Activated CD4-positive, alpha-beta T cell treated with anti-CD3 and anti-CD28 coated beads, Interleukin-2, amount 10 ng/mL, durations not matched to agents 7 days and 5 days (primary cell): ENCODE results near the gene ISG15. TPM values are rescaled to one million over a fixed set of nuclear protein-coding genes. Genes with fewer than 3 reads are reported as not detected.
"Not testable (repeated sequence)": the region's sequence is repeated elsewhere in the genome, so short reads cannot be mapped to it uniquely, and the experiment has no call there.

Source experiments
- CTCF ChIA-PET: fragments of 350-600 bp; sonication (Branson Sonifier 250); formaldehyde crosslinking; loops from one replicate; lab custom pipeline; 2021; ENCODE audit warnings: antibody characterized with exemption; lab: Charles Lee
- POLR2A ChIA-PET: fragments of 350-600 bp; sonication (Branson Sonifier 250); formaldehyde crosslinking; loops from one replicate; lab custom pipeline; 2021; ENCODE audit warnings: antibody characterized with exemption; lab: Charles Lee
- DNase-seq: peaks from one replicate; pipeline ENCODE4 v3.0.0-alpha.2; 2020
- H3K27ac Mint-ChIP-seq: one replicate; pipeline ENCODE4 v1.8.0; 2021; ENCODE audit warnings: mild to moderate bottlenecking, moderate library complexity, mixed read lengths
- H3K27me3 Mint-ChIP-seq: one replicate; pipeline ENCODE4 v1.8.0; 2021; ENCODE audit warnings: mixed read lengths
- H3K36me3 Mint-ChIP-seq: one replicate; pipeline ENCODE4 v1.8.0; 2021; ENCODE audit warnings: low read depth, mixed read lengths
- H3K4me1 Mint-ChIP-seq: one replicate; pipeline ENCODE4 v1.8.0; 2021; ENCODE audit warnings: mixed read lengths
- H3K4me3 Mint-ChIP-seq: one replicate; pipeline ENCODE4 v1.8.0; 2021; ENCODE audit warnings: mild to moderate bottlenecking, moderate library complexity, mixed read lengths
- H3K9me3 Mint-ChIP-seq: one replicate; pipeline ENCODE4 v1.8.0; 2021; ENCODE audit warnings: mixed read lengths
- total RNA-seq, 2 experiments: library from RNA; stranded (reverse); gene quantifications; one replicate each; pipeline ENCODE4 v1.2.3, GENCODE V29; 2021

The ISG15 gene
- total RNA-seq, 2 experiments from 2014 or later = 237 to 332 TPM

DNA sequence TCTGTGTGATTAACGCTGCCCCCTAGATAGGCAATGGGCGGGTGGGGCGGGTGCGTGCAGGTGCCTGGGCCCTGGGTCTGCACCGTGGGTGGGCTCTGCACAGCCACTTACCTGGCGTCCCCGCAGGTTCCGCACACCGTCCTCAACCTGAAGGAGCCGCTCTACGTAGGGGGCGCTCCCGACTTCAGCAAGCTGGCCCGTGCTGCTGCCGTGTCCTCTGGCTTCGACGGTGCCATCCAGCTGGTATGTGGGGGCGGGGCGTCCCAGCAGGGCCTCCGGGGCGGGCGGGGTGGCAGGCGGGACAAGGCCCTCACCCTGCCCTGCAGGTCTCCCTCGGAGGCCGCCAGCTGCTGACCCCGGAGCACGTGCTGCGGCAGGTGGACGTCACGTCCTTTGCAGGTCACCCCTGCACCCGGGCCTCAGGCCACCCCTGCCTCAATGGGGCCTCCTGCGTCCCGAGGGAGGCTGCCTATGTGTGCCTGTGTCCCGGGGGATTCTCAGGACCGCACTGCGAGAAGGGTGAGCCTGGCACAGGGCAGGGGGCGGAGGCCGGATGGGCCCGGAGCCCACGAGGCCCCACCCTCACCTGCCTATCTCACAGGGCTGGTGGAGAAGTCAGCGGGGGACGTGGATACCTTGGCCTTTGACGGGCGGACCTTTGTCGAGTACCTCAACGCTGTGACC, 38.0 kb downstream of the ISG15 start:
- POLR2A ChIA-PET = no interaction called here
- no peaks in the 10 kb centered on the region for H3K4me1 Mint-ChIP-seq
- no peak overlapping the region for H3K27ac Mint-ChIP-seq
- no peaks in the 10 kb centered on the region for H3K27me3 Mint-ChIP-seq
- CTCF ChIA-PET = no interaction called here
- H3K9me3 Mint-ChIP-seq = peaks cover 7% of the 10 kb centered on the region
- no peaks in the 10 kb centered on the region for H3K36me3 Mint-ChIP-seq
- DNase-seq = no peak
- no peak overlapping the region for H3K4me3 Mint-ChIP-seq

DNA sequence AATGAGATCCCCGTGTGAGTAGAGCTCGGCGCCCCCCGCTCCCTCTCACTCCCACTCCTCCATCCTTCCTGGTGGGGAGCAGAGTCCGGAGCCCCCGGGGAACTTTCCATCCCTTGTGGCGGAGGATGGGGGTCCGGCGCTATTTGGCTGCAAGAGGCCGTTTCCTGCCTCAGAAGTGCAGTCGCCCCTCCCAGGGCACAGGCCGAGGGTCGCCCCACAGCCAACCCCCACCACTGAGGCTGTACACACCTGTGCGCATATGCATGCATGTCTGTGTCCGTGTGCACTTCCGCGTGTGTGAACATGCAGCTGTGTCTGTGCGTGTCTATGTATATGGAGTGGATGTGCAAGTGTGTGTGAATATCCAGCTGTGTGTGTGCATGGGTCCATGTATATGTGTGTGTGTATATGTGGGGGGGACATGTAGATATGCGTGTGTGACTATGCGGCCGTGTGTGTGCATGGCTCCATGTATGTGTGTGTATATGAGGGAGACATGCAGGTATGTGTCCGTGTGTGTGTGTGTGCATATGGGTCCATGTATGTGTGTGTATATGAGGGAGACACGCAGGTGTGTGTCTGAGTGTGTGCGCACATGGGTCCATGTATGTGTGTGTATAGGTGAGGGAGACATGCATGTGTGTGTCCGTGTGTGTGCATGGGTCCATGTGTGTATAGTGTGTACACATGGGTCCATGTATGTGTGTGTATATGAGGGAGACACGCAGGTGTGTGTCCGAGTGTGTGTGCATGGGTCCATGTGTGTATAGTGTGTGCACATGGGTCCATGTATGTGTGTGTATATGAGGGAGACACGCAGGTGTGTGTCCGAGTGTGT, 38.9 kb downstream of the ISG15 start:
- H3K27ac Mint-ChIP-seq = no peak overlapping the region
- H3K4me1 Mint-ChIP-seq = no peaks in the 10 kb centered on the region
- ChIA-PET CTCF (no interaction called here), POLR2A (no interaction called here)
- no peak for DNase-seq
- peaks cover 7% of the 10 kb centered on the region for H3K9me3 Mint-ChIP-seq
- H3K27me3 Mint-ChIP-seq = no peaks in the 10 kb centered on the region
- no peaks in the 10 kb centered on the region for H3K36me3 Mint-ChIP-seq
- no peak overlapping the region for H3K4me3 Mint-ChIP-seq

- ChIA-PET CTCF (no interaction called here), POLR2A (no interaction called here)
- peaks cover 7% of the 10 kb centered on the region for H3K9me3 Mint-ChIP-seq
Measured at GRCh38 chr1:1053022-1053421, 39.7 kb downstream of the ISG15 start.

GRCh38 chr1:1053682-1054081, 40.4 kb downstream of the ISG15 start:
- ChIA-PET CTCF (interaction anchor here (0.6 to 1.5 kb wide), 2 partner anchors 10 kb away, joined by 3 to 6 read pairs; no protein-coding TSS in a partner anchor), POLR2A (no interaction called here)
- H3K27me3 Mint-ChIP-seq = peaks cover 10% of the 10 kb centered on the region
- no peak for DNase-seq
- H3K27ac Mint-ChIP-seq = no peak overlapping the region
- peaks cover 7% of the 10 kb centered on the region for H3K9me3 Mint-ChIP-seq
- H3K36me3 Mint-ChIP-seq = no peaks in the 10 kb centered on the region
- H3K4me1 Mint-ChIP-seq = peaks cover 2% of the 10 kb centered on the region
- no peak overlapping the region for H3K4me3 Mint-ChIP-seq

More at GRCh38 chr1:1053022-1053421, 39.7 kb downstream of the ISG15 start:
- no peak for DNase-seq
- H3K27me3 Mint-ChIP-seq = peaks cover 4% of the 10 kb centered on the region
- H3K4me3 Mint-ChIP-seq = no peak overlapping the region
- no peaks in the 10 kb centered on the region for H3K4me1 Mint-ChIP-seq
- H3K36me3 Mint-ChIP-seq = no peaks in the 10 kb centered on the region
- no peak overlapping the region for H3K27ac Mint-ChIP-seq

- no peak for DNase-seq
- Mint-ChIP-seq H3K36me3 (no peaks in the 10 kb centered on the region), H3K9me3 (peaks cover 7% of the 10 kb centered on the region), H3K27me3 (peaks cover 11% of the 10 kb centered on the region), H3K4me1 (peaks cover 5% of the 10 kb centered on the region), H3K27ac (no peak overlapping the region), H3K4me3 (no peak overlapping the region)
- ChIA-PET POLR2A (no interaction called here), CTCF (interaction anchor here (0.6 to 1.5 kb wide), 2 partner anchors 9 to 11 kb away, joined by 3 to 6 read pairs; no protein-coding TSS in a partner anchor)
Measured at GRCh38 chr1:1054099-1054700, 40.9 kb downstream of the ISG15 start.

DNA sequence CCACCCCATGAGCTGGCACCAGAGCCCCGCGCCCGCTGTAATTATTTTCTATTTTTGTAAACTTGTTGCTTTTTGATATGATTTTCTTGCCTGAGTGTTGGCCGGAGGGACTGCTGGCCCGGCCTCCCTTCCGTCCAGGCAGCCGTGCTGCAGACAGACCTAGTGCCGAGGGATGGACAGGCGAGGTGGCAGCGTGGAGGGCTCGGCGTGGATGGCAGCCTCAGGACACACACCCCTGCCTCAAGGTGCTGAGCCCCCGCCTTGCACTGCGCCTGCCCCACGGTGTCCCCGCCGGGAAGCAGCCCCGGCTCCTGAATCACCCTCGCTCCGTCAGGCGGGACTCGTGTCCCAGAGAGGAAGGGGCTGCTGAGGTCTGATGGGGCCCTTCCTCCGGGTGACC, 41.7 kb downstream of the ISG15 start:
- H3K27ac Mint-ChIP-seq = no peak overlapping the region
- no peak for DNase-seq
- no peak overlapping the region for H3K4me3 Mint-ChIP-seq
- H3K9me3 Mint-ChIP-seq = peaks cover 7% of the 10 kb centered on the region
- ChIA-PET CTCF (interaction anchor here (1.5 kb wide), 1 partner anchor 9 kb away, joined by 6 read pairs; no protein-coding TSS in a partner anchor), POLR2A (no interaction called here)
- peaks cover 11% of the 10 kb centered on the region for H3K27me3 Mint-ChIP-seq
- no peaks in the 10 kb centered on the region for H3K36me3 Mint-ChIP-seq
- H3K4me1 Mint-ChIP-seq = peaks cover 6% of the 10 kb centered on the region

DNA sequence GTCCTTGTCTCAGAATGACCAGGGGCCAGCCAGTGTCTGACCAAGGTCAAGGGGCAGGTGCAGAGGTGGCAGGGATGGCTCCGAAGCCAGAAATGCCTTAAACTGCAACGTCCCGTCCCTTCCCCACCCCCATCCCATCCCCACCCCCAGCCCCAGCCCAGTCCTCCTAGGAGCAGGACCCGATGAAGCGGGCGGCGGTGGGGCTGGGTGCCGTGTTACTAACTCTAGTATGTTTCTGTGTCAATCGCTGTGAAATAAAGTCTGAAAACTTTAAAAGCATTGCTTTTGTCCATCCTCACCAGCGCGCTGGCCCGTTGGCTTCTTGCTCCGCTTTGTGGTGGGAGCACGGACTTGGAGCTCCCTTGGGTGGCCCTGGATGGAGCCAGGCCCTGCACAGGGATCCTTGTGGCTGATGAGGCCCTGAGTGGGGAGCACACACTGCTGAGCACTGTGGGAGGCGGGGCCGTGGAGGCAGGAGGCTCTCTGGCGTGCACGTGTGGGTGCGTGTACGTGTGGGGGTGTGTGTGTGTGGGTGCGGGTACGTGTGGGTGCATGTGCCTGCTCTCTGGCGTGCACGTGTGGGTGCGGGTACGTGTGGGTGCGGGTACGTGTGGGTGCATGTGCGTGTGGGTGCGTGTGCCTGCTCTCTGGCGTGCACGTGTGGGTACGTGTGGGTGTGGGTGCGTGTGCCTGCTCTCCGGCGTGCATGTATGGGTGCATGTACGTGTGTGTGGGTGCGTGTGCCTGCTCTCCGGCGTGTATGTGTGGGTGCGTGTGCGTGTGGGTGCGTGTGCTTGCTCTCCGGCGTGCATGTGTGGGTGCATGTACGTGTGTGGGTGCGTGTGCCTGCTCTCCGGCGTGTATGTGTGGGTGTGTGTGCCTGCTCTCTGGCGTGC, 42.8 kb downstream of the ISG15 start:
- peaks cover 16% of the 10 kb centered on the region for H3K27me3 Mint-ChIP-seq

GRCh38 chr1:1057769-1058087, 44.4 kb downstream of the ISG15 start:
- POLR2A ChIA-PET, H3K4me3 Mint-ChIP-seq, DNase-seq, H3K27ac Mint-ChIP-seq, H3K9me3 Mint-ChIP-seq, H3K36me3 Mint-ChIP-seq: not testable (repeated sequence)
- Mint-ChIP-seq H3K4me1 (peaks cover 23% of the 10 kb centered on the region), H3K27me3 (peaks cover 17% of the 10 kb centered on the region)
- CTCF ChIA-PET = interaction anchor here (1.4 to 1.8 kb wide), 2 partner anchors 20 to 44 kb away, joined by 4 to 5 read pairs; partner anchors contain the start of gene ISG15

More for the DNA sequence above, 42.8 kb downstream of the ISG15 start:
- Mint-ChIP-seq H3K4me1 (peaks cover 15% of the 10 kb centered on the region), H3K36me3 (no peaks in the 10 kb centered on the region), H3K4me3 (no peak overlapping the region), H3K27ac (no peak overlapping the region), H3K9me3 (peaks cover 7% of the 10 kb centered on the region)
- ChIA-PET POLR2A (no interaction called here), CTCF (interaction anchor here (0.5 kb wide), 1 partner anchor 261 kb away, joined by 3 read pairs; no protein-coding TSS in a partner anchor)
- DNase-seq = no peak

- H3K9me3 Mint-ChIP-seq = no peaks in the 10 kb centered on the region
- peaks cover 28% of the 10 kb centered on the region for H3K4me1 Mint-ChIP-seq
- DNase-seq = no peak
- ChIA-PET CTCF (interaction anchor here (0.6 to 1.8 kb wide), 12 partner anchors 15 to 314 kb away, joined by 3 to 15 read pairs (median 4); partner anchors contain the start of genes C1orf159 and ISG15), POLR2A (no interaction called here)
- H3K4me3 Mint-ChIP-seq = peak overlapping the region; percentile 75
- no peaks in the 10 kb centered on the region for H3K36me3 Mint-ChIP-seq
- H3K27me3 Mint-ChIP-seq = peaks cover 17% of the 10 kb centered on the region
- no peak overlapping the region for H3K27ac Mint-ChIP-seq
Measured at GRCh38 chr1:1058088-1058905, 45.0 kb downstream of the ISG15 start.

DNA sequence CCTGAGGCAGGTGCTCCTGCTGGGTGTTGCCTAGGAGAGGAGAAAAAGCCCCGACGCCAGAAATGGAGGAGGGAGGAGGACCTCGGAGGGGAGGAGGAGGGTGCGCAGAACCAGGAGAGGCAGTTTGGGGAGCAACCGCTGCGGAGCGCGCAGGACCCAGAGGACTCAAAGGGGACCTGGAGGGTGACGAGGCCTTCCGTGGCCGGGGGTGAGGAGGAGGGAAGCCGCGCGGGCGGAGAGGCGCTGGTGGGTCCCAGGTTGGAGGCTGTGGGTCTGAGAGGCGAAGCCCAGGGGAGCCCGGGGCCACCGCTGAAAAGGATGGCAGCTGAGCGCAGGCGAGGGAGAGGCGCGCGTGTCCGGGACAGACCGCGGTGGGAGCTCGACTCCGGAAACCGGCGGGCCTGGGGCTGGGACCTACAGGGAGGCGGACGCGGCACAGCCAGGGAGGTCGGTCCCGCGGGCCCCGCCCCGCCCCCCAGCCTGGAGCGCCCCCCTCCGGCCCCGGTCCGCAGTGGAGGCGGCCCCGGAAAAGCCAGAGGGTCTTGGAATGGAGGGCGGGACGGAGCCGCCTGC, 45.7 kb downstream of the ISG15 start:
- ChIA-PET POLR2A (no interaction called here), CTCF (interaction anchor here (0.6 to 1.8 kb wide), 12 partner anchors 14 to 313 kb away, joined by 3 to 15 read pairs (median 4); partner anchors contain the start of genes C1orf159 and ISG15)
- H3K4me1 Mint-ChIP-seq = peaks cover 32% of the 10 kb centered on the region
- peaks cover 17% of the 10 kb centered on the region for H3K27me3 Mint-ChIP-seq
- peak; percentile 60 for DNase-seq
- H3K4me3 Mint-ChIP-seq = peak overlapping the region; percentile 75
- H3K36me3 Mint-ChIP-seq = no peaks in the 10 kb centered on the region
- no peaks in the 10 kb centered on the region for H3K9me3 Mint-ChIP-seq
- peak overlapping the region; percentile 60 for H3K27ac Mint-ChIP-seq
